ENCODE measurements around the gene FAM171A1. TPM values are rescaled to one million over a fixed set of nuclear protein-coding genes. Genes with fewer than 3 reads are reported as not detected.

The FAM171A1 gene
- total and polyA plus RNA-seq, 2 donors (not counting 1 experiment from before 2014, with no cell fraction given): 0.09 TPM; not detected in 1

- intact Hi-C loops (cut with micrococcal nuclease): no loop called here
- ChIA-PET CTCF (no interaction called here), POLR2A (no interaction called here)
- Histone ChIP-seq H3K79me2 (ENCODE audit: control insufficient read depth, insufficient read depth, low read length) (no peaks in the 10 kb centered on the region), H3K9me3 (ENCODE audit: control extremely low read depth in 1 of 3, control insufficient read depth in 2 of 3, insufficient read depth in 1 of 3, low read length in 2 of 3) (peaks cover 0 to 3% (median 0%) of the 10 kb centered on the region in 3 donors), H3K4me3 (ENCODE audit: control extremely low read depth in 1 of 5, extremely low read depth in 1 of 5, insufficient read depth in 1 of 5, low read depth in 2 of 5, low read length in 4 of 5) (no peak overlapping the region), H3K36me3 (replicated peaks in 1 of 2; ENCODE audit: control extremely low read depth in 1 of 2, control insufficient read depth in 1 of 2, extremely low read depth in 1 of 2, insufficient read depth in 2 of 2, low read length in 1 of 2) (no peaks in the 10 kb centered on the region), H4K20me1 (ENCODE audit: control insufficient read depth, insufficient read depth, low read length, poor library complexity, severe bottlenecking) (no peaks in the 10 kb centered on the region), H3K4me2 (replicated peaks; ENCODE audit: low read depth, low read length, poor library complexity, severe bottlenecking) (no peak overlapping the region), H3K27me3 (replicated peaks in 1 of 4; ENCODE audit: control extremely low read depth in 1 of 4, control insufficient read depth in 3 of 4, insufficient read depth in 4 of 4, low read length in 3 of 4) (peaks cover 0 to 5% (median 0%) of the 10 kb centered on the region in 4 experiments), H3K9ac (ENCODE audit: low read length) (no peak overlapping the region), H3K4me1 (ENCODE audit: control insufficient read depth in 2 of 2, insufficient read depth in 2 of 2, low read length in 2 of 2) (peaks cover 0 to 6% of the 10 kb centered on the region in 2 donors), H2AFZ (ENCODE audit: insufficient read depth, low read depth, low read length, poor library complexity, severe bottlenecking) (no peak overlapping the region), H3K27ac (ENCODE audit: low read length in 2 of 2) (no peak overlapping the region)
- TF ChIP-seq EZH2 (IDR thresholded peaks at IDR 0.05; ENCODE audit: borderline replicate concordance, insufficient read depth, low read depth, low read length, poor library complexity, severe bottlenecking) (no peak), CTCF (IDR thresholded peaks at IDR 0.05) (no peak)
- ATAC-seq (ENCODE audit: low read depth) (no peak), DNase-seq (no peak)
- Mint-ChIP-seq H3K9me3 (ENCODE audit: insufficient read depth) (no peaks in the 10 kb centered on the region), H3K27ac (no peak overlapping the region), H3K4me3 (no peak overlapping the region), H3K27me3 (peaks cover 17% of the 10 kb centered on the region), H3K4me1 (peaks cover 9% of the 10 kb centered on the region)
- 83% methylated on average over 2 of the region's 11 CpGs for whole genome bisulfite sequencing (ENCODE audit: insufficient coverage)
Measured at GRCh38 chr10:15183689-15184481, 187.2 kb downstream of the FAM171A1 start.

- intact Hi-C loops (cut with micrococcal nuclease): no loop called here
- Histone ChIP-seq H3K4me1 (ENCODE audit: control insufficient read depth in 2 of 2, insufficient read depth in 2 of 2, low read length in 2 of 2) (peaks cover 0 to 6% of the 10 kb centered on the region in 2 donors), H3K79me2 (ENCODE audit: control insufficient read depth, insufficient read depth, low read length) (no peaks in the 10 kb centered on the region), H3K9me3 (ENCODE audit: control extremely low read depth in 1 of 3, control insufficient read depth in 2 of 3, insufficient read depth in 1 of 3, low read length in 2 of 3) (peaks cover 0 to 3% (median 0%) of the 10 kb centered on the region in 3 donors), H3K27me3 (replicated peaks in 1 of 4; ENCODE audit: control extremely low read depth in 1 of 4, control insufficient read depth in 3 of 4, insufficient read depth in 4 of 4, low read length in 3 of 4) (peaks cover 0 to 5% (median 0%) of the 10 kb centered on the region in 4 experiments), H3K4me2 (replicated peaks; ENCODE audit: low read depth, low read length, poor library complexity, severe bottlenecking) (no peak overlapping the region), H3K36me3 (replicated peaks in 1 of 2; ENCODE audit: control extremely low read depth in 1 of 2, control insufficient read depth in 1 of 2, extremely low read depth in 1 of 2, insufficient read depth in 2 of 2, low read length in 1 of 2) (no peaks in the 10 kb centered on the region), H3K4me3 (ENCODE audit: control extremely low read depth in 1 of 5, extremely low read depth in 1 of 5, insufficient read depth in 1 of 5, low read depth in 2 of 5, low read length in 4 of 5) (no peak overlapping the region), H4K20me1 (ENCODE audit: control insufficient read depth, insufficient read depth, low read length, poor library complexity, severe bottlenecking) (no peaks in the 10 kb centered on the region), H3K9ac (ENCODE audit: low read length) (no peak overlapping the region), H2AFZ (ENCODE audit: insufficient read depth, low read depth, low read length, poor library complexity, severe bottlenecking) (no peak overlapping the region), H3K27ac (ENCODE audit: low read length in 2 of 2) (no peak overlapping the region)
- TF ChIP-seq CTCF (IDR thresholded peaks at IDR 0.05) (no peak), EZH2 (IDR thresholded peaks at IDR 0.05; ENCODE audit: borderline replicate concordance, insufficient read depth, low read depth, low read length, poor library complexity, severe bottlenecking) (no peak)
- peaks cover 17% of the 10 kb centered on the region for H3K27me3 Mint-ChIP-seq
- H3K4me3 Mint-ChIP-seq: no peak overlapping the region
- ChIA-PET CTCF (no interaction called here), POLR2A (no interaction called here)
- no peaks in the 10 kb centered on the region for H3K9me3 Mint-ChIP-seq (ENCODE audit: insufficient read depth)
- H3K27ac Mint-ChIP-seq: no peak overlapping the region
- H3K4me1 Mint-ChIP-seq: peaks cover 9% of the 10 kb centered on the region
- ATAC-seq (ENCODE audit: low read depth) (no peak), DNase-seq (no peak)
- WGBS (ENCODE audit: insufficient coverage): 98% methylated on average over 6 of the region's 8 CpGs
Measured at GRCh38 chr10:15182540-15183207, 188.4 kb downstream of the FAM171A1 start.
